GM21619 (cell line): ENCODE results near the gene AKAP9.
A peak's percentile ranks its signal among the peaks of the same experiment; 100 is the strongest.
"Not testable (repeated sequence)": the region's sequence is repeated elsewhere in the genome, so short reads cannot be mapped to it uniquely, and the experiment has no call there.

Source experiments
- ATAC-seq: cut with Tn5 transposase; IDR thresholded peaks from one replicate; pipeline ENCODE4 v1.9.1; 2021; ENCODE audit not compliant: unreplicated experiment

Gene AKAP9

GRCh38 chr7:91945476-91945875, 4.8 kb downstream of the AKAP9 start:
- no peak for ATAC-seq

GRCh38 chr7:91946549-91946948, 5.9 kb downstream of the AKAP9 start:
- ATAC-seq = no peak

- no peak for ATAC-seq
These were observed 7.3 kb downstream of the AKAP9 start for GRCh38 chr7:91947948-91948347.

GRCh38 chr7:91949221-91950009, 8.8 kb downstream of the AKAP9 start:
- peak; percentile 72 for ATAC-seq

- ATAC-seq = no peak
These were observed 13.0 kb downstream of the AKAP9 start for GRCh38 chr7:91953618-91954017.

GRCh38 chr7:91956464-91956863, 15.8 kb downstream of the AKAP9 start:
- ATAC-seq = not testable (repeated sequence)

GRCh38 chr7:91957232-91957631, 16.6 kb downstream of the AKAP9 start:
- ATAC-seq = no peak

GRCh38 chr7:91957823-91958222, 17.2 kb downstream of the AKAP9 start:
- ATAC-seq = no peak

GRCh38 chr7:91959023-91959422, 18.4 kb downstream of the AKAP9 start:
- no peak for ATAC-seq

- ATAC-seq = no peak
These were observed 21.2 kb downstream of the AKAP9 start for GRCh38 chr7:91961816-91962215.

- ATAC-seq = no peak
These were observed 21.8 kb downstream of the AKAP9 start for GRCh38 chr7:91962419-91962818.

GRCh38 chr7:91967513-91967912, 26.9 kb downstream of the AKAP9 start:
- not testable (repeated sequence) for ATAC-seq

GRCh38 chr7:91973639-91974038, 33.0 kb downstream of the AKAP9 start:
- no peak for ATAC-seq

GRCh38 chr7:91974066-91974465, 33.4 kb downstream of the AKAP9 start:
- ATAC-seq = no peak

GRCh38 chr7:91976743-91977142, 36.1 kb downstream of the AKAP9 start:
- no peak for ATAC-seq

- ATAC-seq = no peak
These were observed 38.9 kb downstream of the AKAP9 start for GRCh38 chr7:91979590-91979989.

- ATAC-seq = not testable (repeated sequence)
These were observed 41.7 kb downstream of the AKAP9 start for GRCh38 chr7:91982352-91982751.

GRCh38 chr7:91988213-91988612, 47.6 kb downstream of the AKAP9 start:
- no peak for ATAC-seq

GRCh38 chr7:91993976-91994375, 53.3 kb downstream of the AKAP9 start:
- ATAC-seq = peak; percentile 41

GRCh38 chr7:91995391-91996105, 54.9 kb downstream of the AKAP9 start:
- peak; percentile 91 for ATAC-seq

GRCh38 chr7:91999631-92000565, 59.2 kb downstream of the AKAP9 start:
- ATAC-seq = no peak
